Heart left ventricle (tissue), 16 donors: ENCODE results near the gene GPR27. TPM values are rescaled to one million over a fixed set of nuclear protein-coding genes. Genes with fewer than 3 reads are reported as not detected.

Experiments used
- ATAC-seq, 4 donors: fragments of 200-7000 bp; cut with Tn5 transposase; one replicate each; pipeline ENCODE4 v1.9.1; 2020 to 2022; ENCODE audit warnings: moderate library complexity in 4 of 4, mild to moderate bottlenecking in 3 of 4, moderate number of reproducible peaks in 1 of 4
- DNase-seq, 5 donors: peaks; one replicate each; pipeline ENCODE4 v3.0.0-alpha.2; 2020
- H3K27ac ChIP-seq, 12 donors: fragments of 200-600 bp; sonication (generic) in 4 of 12; one replicate each; pipeline versions ENCODE4 v1.5.0 to v1.8.0; 2016 to 2022; ENCODE audit warnings: mild to moderate bottlenecking in 2 of 12
- H3K27me3 ChIP-seq, 9 donors: fragments of 200-600 bp; sonication (generic) in 2 of 9; one replicate each; pipeline versions ENCODE4 v1.5.1 to v1.8.0; 2016 to 2022; ENCODE audit warnings: mild to moderate bottlenecking in 3 of 9
- H3K36me3 ChIP-seq, 9 donors: fragments of 200-600 bp; sonication (generic) in 2 of 9; one replicate each; pipeline versions ENCODE4 v1.5.0 to v1.8.0; 2018 to 2022; ENCODE audit warnings: mild to moderate bottlenecking in 2 of 9
- H3K4me1 ChIP-seq, 12 donors: fragments of 200-600 bp; sonication (generic) in 4 of 12; one replicate each; pipeline versions ENCODE4 v1.5.0 to v1.8.0; 2016 to 2022; ENCODE audit warnings: mild to moderate bottlenecking in 3 of 12
- H3K4me3 ChIP-seq, 12 donors: fragments of 200-600 bp; sonication (generic) in 4 of 12; one replicate each; pipeline versions ENCODE4 v1.5.0 to v1.8.0; 2017 to 2022; ENCODE audit warnings: mild to moderate bottlenecking in 9 of 12, moderate library complexity in 4 of 12
- H3K9me3 ChIP-seq, 12 donors: fragments of 200-600 bp; sonication (generic) in 4 of 12; one replicate each; pipeline versions ENCODE4 v1.5.0 to v1.8.0; 2016 to 2022; ENCODE audit warnings: mild to moderate bottlenecking in 1 of 12
- POLR2A ChIP-seq, 2 donors: fragments of 450-650 bp; IDR thresholded peaks; one replicate each; pipeline ENCODE4 v1.6.1; 2017; ENCODE audit warnings: antibody characterized with exemption in 2 of 2, mild to moderate bottlenecking in 2 of 2, moderate library complexity in 2 of 2
- WGBS, 4 donors: extraction: QIAGEN DNeasy Blood & Tissue Kit in 2 of 4; methylation state at CpG; one replicate each; pipeline versions ENCODE4 v1.1.5 to v1.1.7; 2013 to 2018; 5-methylcytosine and 5-hydroxymethylcytosine counted together
- intact Hi-C, 10 donors: fragments of 100-400 bp; cut with DNase I; formaldehyde crosslinking; loops; one replicate each; pipeline versions ENCODE4 v1.11.1 to v1.14.2; 2022
- polyA plus RNA-seq, 2 donors: library from polyadenylated mRNA; stranded (reverse); fragments of 200-250 nt; gene quantifications; one replicate each; pipeline ENCODE4 v1.2.3, GENCODE V29; 2013
- total RNA-seq, 9 donors: library from RNA; depleted of rRNA in 2 of 9; stranded (reverse); fragments of >200 nt in 2 of 9; fragmentation: NEBNext Ultra II Directional in 3 of 9; extraction: Animal tissue kit (Norgen Biotek cat#: 25700) in 3 of 9; gene quantifications; one replicate each; pipeline versions ENCODE4 v1.1.0 to v1.2.4, GENCODE V29; 2016 to 2023
- TF ChIP-seq, protein P1 (sequence below), 12 donors: fragments of 200-600 bp; sonication (generic) in 4 of 12; IDR thresholded peaks; one replicate each; pipeline versions ENCODE4 v1.5.0 to v1.8.0; 2018 to 2022; ENCODE audit warnings: antibody characterized with exemption in 12 of 12, mild to moderate bottlenecking in 5 of 12
- donor health status: ischemic (EF 13 %, LVEDD 7.1; RV severe dilation, severe dysfunction).
- donor health status: healthy with polysubstance abuse.
- donor health status: DM: no; HTN: yes; CAD: no.
- donor health status: DM: no; HTN: no; CAD: no.
- donor health status: ischemic (EF 25% LVEDD 6.9; RV normal size, moderate dysfunction).
- donor health status: ischemic (EF 25% LVEDD 5.7; RV mildly dilated, moderate dysfunction).
- donor health status: healthy.
- donor health status: DM: yes; HTN: yes; CAD: no.
- donor health status: ischemic (EF 35%, LVEDD 5.7; RV mildly dilated, moderate dysfunction).
- donor health status: nonischemic (EF 11% LVEDD 7.7; RV severe dilation, severe dysfunction).
- donor health status: DM: yes; HTN: yes; CAD: no.
- donor health status: PGD.
- donor health status: ischemic (EF 29% LVEDD 5.4; RV normal size, mild dysfunction).
- donor health status: nonischemic (EF 23%, LVEDD 6.1; RV moderate dilation, normal function).

The GPR27 gene
- total and polyA plus RNA-seq, 11 donors: 0.57 to 8.0 (median 5.0) TPM

DNA sequence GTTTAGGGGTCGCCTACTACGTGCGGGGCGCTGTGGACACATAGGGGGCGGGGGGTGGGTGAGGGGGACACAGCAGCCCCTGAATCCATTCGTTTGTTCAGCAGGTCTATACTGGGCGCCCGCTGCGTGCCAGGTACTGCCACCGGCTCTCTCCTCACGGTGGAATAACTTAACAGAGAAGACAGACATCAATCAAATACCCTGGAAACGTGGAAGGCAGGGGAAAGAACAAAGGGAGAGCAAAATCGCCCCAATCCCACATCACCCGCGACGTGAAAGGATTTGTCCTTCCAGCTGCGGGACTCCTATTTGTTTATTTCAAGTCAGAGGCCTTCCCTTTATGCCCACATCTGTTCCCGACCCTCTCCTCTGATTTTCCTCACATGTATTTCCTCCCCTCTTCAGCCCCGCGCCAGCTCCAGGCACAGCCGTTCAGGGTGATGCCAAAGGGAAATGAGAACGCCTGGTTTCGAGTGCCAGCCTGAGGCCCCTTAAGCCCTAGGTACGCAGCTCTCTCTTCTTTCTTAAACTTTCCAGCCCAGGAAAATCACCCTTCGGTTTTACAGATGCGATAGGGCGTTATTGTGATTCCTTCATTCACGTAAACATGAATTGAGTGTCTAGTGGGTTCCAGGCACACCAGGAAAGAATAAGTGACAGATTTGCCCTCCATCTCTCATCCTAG, 32.0 kb downstream of the GPR27 start:
- DNase-seq (no peak), ATAC-seq (no peak)
- Histone ChIP-seq H3K9me3 (no peaks in the 10 kb centered on the region), H3K4me3 (peak overlapping the region in 4 of 12 donors; percentile 39 to 68 (median 45)), H3K36me3 (no peaks in the 10 kb centered on the region), H3K27ac (no peak overlapping the region), H3K27me3 (peaks cover 13 to 75% (median 49%) of the 10 kb centered on the region in 9 donors), H3K4me1 (peaks cover 0 to 23% (median 6%) of the 10 kb centered on the region in 12 donors)
- TF ChIP-seq, protein P1, sequence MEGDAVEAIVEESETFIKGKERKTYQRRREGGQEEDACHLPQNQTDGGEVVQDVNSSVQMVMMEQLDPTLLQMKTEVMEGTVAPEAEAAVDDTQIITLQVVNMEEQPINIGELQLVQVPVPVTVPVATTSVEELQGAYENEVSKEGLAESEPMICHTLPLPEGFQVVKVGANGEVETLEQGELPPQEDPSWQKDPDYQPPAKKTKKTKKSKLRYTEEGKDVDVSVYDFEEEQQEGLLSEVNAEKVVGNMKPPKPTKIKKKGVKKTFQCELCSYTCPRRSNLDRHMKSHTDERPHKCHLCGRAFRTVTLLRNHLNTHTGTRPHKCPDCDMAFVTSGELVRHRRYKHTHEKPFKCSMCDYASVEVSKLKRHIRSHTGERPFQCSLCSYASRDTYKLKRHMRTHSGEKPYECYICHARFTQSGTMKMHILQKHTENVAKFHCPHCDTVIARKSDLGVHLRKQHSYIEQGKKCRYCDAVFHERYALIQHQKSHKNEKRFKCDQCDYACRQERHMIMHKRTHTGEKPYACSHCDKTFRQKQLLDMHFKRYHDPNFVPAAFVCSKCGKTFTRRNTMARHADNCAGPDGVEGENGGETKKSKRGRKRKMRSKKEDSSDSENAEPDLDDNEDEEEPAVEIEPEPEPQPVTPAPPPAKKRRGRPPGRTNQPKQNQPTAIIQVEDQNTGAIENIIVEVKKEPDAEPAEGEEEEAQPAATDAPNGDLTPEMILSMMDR (IDR thresholded peaks at IDR 0.05): no peak
- TF ChIP-seq POLR2A (IDR thresholded peaks at IDR 0.05): no peak
- WGBS, 4 donors: 7 to 14% (median 10%) methylated on average over 27 to 28 of the region's 28 CpGs
- intact Hi-C loops: no loop called here

DNA sequence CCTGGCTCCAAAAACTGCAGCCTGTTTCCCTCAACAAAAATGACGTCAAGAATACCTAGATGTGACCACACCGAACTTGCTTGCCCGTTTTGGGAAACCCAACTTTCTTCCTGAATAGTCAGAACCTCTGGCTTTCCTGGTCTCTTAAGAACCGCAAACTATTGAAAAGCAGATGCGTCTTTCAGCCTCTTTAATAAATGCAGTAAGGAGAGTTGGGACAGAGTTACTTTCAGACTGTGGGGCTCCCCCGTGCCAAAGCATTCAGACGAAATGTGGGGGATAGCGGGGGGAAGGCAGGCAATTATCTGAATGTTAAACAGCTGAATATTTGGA, 32.5 kb downstream of the GPR27 start:
- H3K9me3 ChIP-seq: no peaks in the 10 kb centered on the region
- DNase-seq: no peak
- 28 to 56% (median 33%) methylated on average over 8 of the region's 8 CpGs for WGBS, 4 donors
- H3K4me3 ChIP-seq: no peak overlapping the region
- no peak for ATAC-seq
- TF ChIP-seq, protein P1 (IDR thresholded peaks at IDR 0.05): no peak
- no peak for TF ChIP-seq POLR2A (IDR thresholded peaks at IDR 0.05)
- no peaks in the 10 kb centered on the region for H3K36me3 ChIP-seq
- H3K27me3 ChIP-seq: peaks cover 13 to 71% (median 43%) of the 10 kb centered on the region in 9 donors
- no peak overlapping the region for H3K27ac ChIP-seq
- peaks cover 0 to 22% (median 6%) of the 10 kb centered on the region in 12 donors for H3K4me1 ChIP-seq
- intact Hi-C loops: no loop called here

- Histone ChIP-seq H3K36me3 (no peaks in the 10 kb centered on the region), H3K4me3 (no peak overlapping the region), H3K27ac (no peak overlapping the region), H3K4me1 (peaks cover 0 to 22% (median 6%) of the 10 kb centered on the region in 12 donors), H3K9me3 (no peaks in the 10 kb centered on the region), H3K27me3 (peaks cover 10 to 68% (median 42%) of the 10 kb centered on the region in 9 donors)
- no peak for ATAC-seq
- TF ChIP-seq POLR2A (IDR thresholded peaks at IDR 0.05): no peak
- intact Hi-C loops: no loop called here
- no peak for DNase-seq
- WGBS, 4 donors: 45 to 64% (median 58%) methylated on average over 6 of the region's 6 CpGs
Measured at GRCh38 chr3:71786551-71786950, 32.9 kb downstream of the GPR27 start.

GRCh38 chr3:71787851-71788405, 34.3 kb downstream of the GPR27 start:
- intact Hi-C loops: no loop called here
- Histone ChIP-seq H3K4me1 (peaks cover 0 to 22% (median 6%) of the 10 kb centered on the region in 12 donors), H3K27me3 (peaks cover 10 to 54% (median 30%) of the 10 kb centered on the region in 9 donors), H3K36me3 (no peaks in the 10 kb centered on the region), H3K9me3 (no peaks in the 10 kb centered on the region), H3K4me3 (no peak overlapping the region), H3K27ac (no peak overlapping the region)
- DNase-seq: no peak
- TF ChIP-seq, protein P1 (IDR thresholded peaks at IDR 0.05): no peak
- TF ChIP-seq POLR2A (IDR thresholded peaks at IDR 0.05): no peak
- 73 to 88% (median 87%) methylated on average over 7 of the region's 7 CpGs for WGBS, 4 donors
- ATAC-seq: no peak
